SK-N-SH (cell line): Measurements from ENCODE around the gene SND1.

Source experiments
- CTCF ChIP-seq: fragments of 200-600 bp; sonication (generic); IDR thresholded peaks from 2 replicates; pipeline ENCODE4 v1.6.1; 2017; ENCODE audit warnings: antibody characterized with exemption, mild to moderate bottlenecking, moderate library complexity
- GABPA ChIP-seq: IDR thresholded peaks from 2 replicates; pipeline ENCODE4 v1.4.0; 2012; ENCODE audit warnings: low read depth, mild to moderate bottlenecking
- MAX ChIP-seq: IDR thresholded peaks from 2 replicates; pipeline ENCODE4 v1.4.0; 2012; ENCODE audit warnings: low read depth
- POLR2AphosphoS5 ChIP-seq: IDR thresholded peaks from 2 replicates; pipeline ENCODE4 v1.6.1; 2012; ENCODE audit warnings: low read depth, low read length
- RAD21 ChIP-seq: IDR thresholded peaks from 2 replicates; pipeline ENCODE4 v1.6.1; 2012; ENCODE audit warnings: mild to moderate bottlenecking, low read length
- REST ChIP-seq: IDR thresholded peaks from 2 replicates; pipeline ENCODE4 v1.6.1; 2012; ENCODE audit warnings: mild to moderate bottlenecking, low read depth, low read length, moderate library complexity
- TCF12 ChIP-seq: IDR thresholded peaks from 2 replicates; pipeline ENCODE4 v1.4.0; 2012

GRCh38 chr7:128090492-128090891 lies 438.5 kb downstream of the SND1 start:
- TF ChIP-seq REST (no peak), CTCF (no peak), RAD21 (no peak), GABPA (no peak), TCF12 (no peak), MAX (no peak), POLR2AphosphoS5 (no peak)
